Endothelial cell of umbilical vein (primary cell): ENCODE results near the gene CMSS1. TPM values are rescaled to one million over a fixed set of nuclear protein-coding genes. Genes with fewer than 3 reads are reported as not detected.

Experiments used
- BruUV-seq: library from RNA; stranded (reverse); fragments of 400-500 nt; replicated peaks from 2 replicates; lab custom pipeline; 2021; lab: Mats Ljungman, UMichigan
- CTCF ChIA-PET: fragments of 300-600, 350-600 bp; sonication (Branson Sonifier 250); formaldehyde crosslinking; loops from one replicate; lab custom pipeline; 2021; ENCODE audit warnings: antibody characterized with exemption, inconsistent platforms; lab: Charles Lee
- POLR2A ChIA-PET: fragments of 300-600, 350-600 bp; sonication (Branson Sonifier 250); formaldehyde crosslinking; loops from one replicate; lab custom pipeline; 2021; ENCODE audit warnings: antibody characterized with exemption, inconsistent platforms; lab: Charles Lee
- DNase-seq: peaks from one replicate; pipeline ENCODE4 v3.0.0-alpha.2; 2011; ENCODE audit warnings: low read depth, low spot score
- FAIRE-seq: peaks from 2 replicates; lab custom pipeline; 2011; peaks lifted over from hg19 to GRCh38; lab: Jason Lieb, UNC
- H2AFZ ChIP-seq: 2 replicates; pipeline ENCODE4 v1.6.0; 2012; ENCODE audit warnings: low read depth, low read length, control low read depth, inconsistent platforms
- H3K27ac ChIP-seq: 2 replicates; pipeline ENCODE4 v1.5.1; 2011; ENCODE audit warnings: low read depth, mild to moderate bottlenecking, control low read depth, low read length, moderate library complexity; ENCODE audit not compliant: insufficient read depth
- H3K27me3 ChIP-seq, 2 experiments: 2 replicates each; pipeline versions ENCODE4 v1.6.0 to v1.6.1; 2011; ENCODE audit warnings: low read length in 2 of 2, mixed read lengths in 1 of 2; ENCODE audit not compliant: control insufficient read depth in 2 of 2, insufficient read depth in 2 of 2
- H3K36me3 ChIP-seq, 2 experiments: 2 replicates in 1 of 2; 3 replicates in 1 of 2; pipeline ENCODE4 v1.5.1; 2011; ENCODE audit warnings: low read length in 2 of 2, mild to moderate bottlenecking in 1 of 2, moderate library complexity in 1 of 2; ENCODE audit not compliant: control insufficient read depth in 2 of 2, insufficient read depth in 2 of 2; ENCODE audit errors: extremely low read depth in 1 of 2
- H3K4me1 ChIP-seq: 3 replicates; pipeline ENCODE4 v1.5.1; 2011; ENCODE audit warnings: mild to moderate bottlenecking, low read length; ENCODE audit not compliant: control insufficient read depth, insufficient read depth; ENCODE audit errors: extremely low read depth
- H3K4me2 ChIP-seq: 2 replicates; pipeline ENCODE4 v1.6.1; 2011; ENCODE audit warnings: low read length, control low read depth, mixed read lengths; ENCODE audit not compliant: insufficient read depth
- H3K4me3 ChIP-seq, 3 experiments: fragments of 200-600 bp in 1 of 3; sonication (generic), shearing (Covaris generic) in 1 of 3; replicated peaks in 1 of 3; 2 replicates each; pipeline ENCODE4 v1.5.1; 2011 to 2016; ENCODE audit warnings: control low read depth in 3 of 3, low read length in 3 of 3, mild to moderate bottlenecking in 2 of 3, inconsistent platforms in 1 of 3, low read depth in 1 of 3, moderate library complexity in 1 of 3; ENCODE audit not compliant: insufficient read depth in 1 of 3
- H3K79me2 ChIP-seq: 2 replicates; pipeline ENCODE4 v1.6.0; 2012; ENCODE audit warnings: low read length, inconsistent platforms; ENCODE audit not compliant: control insufficient read depth, insufficient read depth
- H3K9ac ChIP-seq: replicated peaks from 2 replicates; pipeline ENCODE3; 2011; ENCODE audit warnings: low read length, control low read depth; ENCODE audit not compliant: insufficient read depth; ENCODE audit errors: extremely low read depth
- H3K9me1 ChIP-seq: replicated peaks from 3 replicates; pipeline ENCODE4 v1.6.0; 2011; ENCODE audit warnings: mild to moderate bottlenecking, low read length; ENCODE audit not compliant: control insufficient read depth, insufficient read depth; ENCODE audit errors: extremely low read depth
- H3K9me3 ChIP-seq: replicated peaks from 2 replicates; pipeline ENCODE4 v1.5.1; 2012; ENCODE audit warnings: low read length, inconsistent platforms; ENCODE audit not compliant: control insufficient read depth, insufficient read depth
- H4K20me1 ChIP-seq: replicated peaks from 2 replicates; pipeline ENCODE3; 2011; ENCODE audit warnings: mild to moderate bottlenecking, low read length; ENCODE audit not compliant: control insufficient read depth, insufficient read depth; ENCODE audit errors: extremely low read depth
- CTCF ChIP-seq, 2 donors: IDR thresholded peaks; 1 replicate in 1 of 2; 2 replicates in 1 of 2; pipeline ENCODE4 v1.5.1; 2011; ENCODE audit warnings: low read length in 2 of 2, mild to moderate bottlenecking in 2 of 2, moderate library complexity in 2 of 2, control low read depth in 1 of 2, inconsistent platforms in 1 of 2, low read depth in 1 of 2; ENCODE audit not compliant: insufficient read depth in 1 of 2; ENCODE audit errors: extremely low read depth in 1 of 2
- EZH2 ChIP-seq: IDR thresholded peaks from 2 replicates; pipeline ENCODE4 v1.6.1; 2012; ENCODE audit warnings: borderline replicate concordance, low read depth, mild to moderate bottlenecking, moderate library complexity, low read length, inconsistent platforms; ENCODE audit not compliant: severe bottlenecking
- FOS ChIP-seq: IDR thresholded peaks from 2 replicates; pipeline ENCODE4 v1.6.1; 2011; ENCODE audit warnings: mild to moderate bottlenecking, low read length, moderate library complexity, borderline replicate concordance; ENCODE audit not compliant: insufficient read depth
- GATA2 ChIP-seq: IDR thresholded peaks from 2 replicates; pipeline ENCODE4 v1.7.0; 2011; ENCODE audit warnings: low read depth, mild to moderate bottlenecking, moderate library complexity, mixed read lengths, low read length; ENCODE audit not compliant: insufficient read length, insufficient read depth
- JUN ChIP-seq: IDR thresholded peaks from 2 replicates; pipeline ENCODE4 v1.6.1; 2011; ENCODE audit warnings: borderline replicate concordance, low read depth; ENCODE audit not compliant: insufficient read length, insufficient read depth
- MAX ChIP-seq: IDR thresholded peaks from 2 replicates; pipeline ENCODE4 v1.6.1; 2011; ENCODE audit not compliant: insufficient read depth, insufficient read length
- MYC ChIP-seq: IDR thresholded peaks from one replicate; pipeline ENCODE4 v1.6.1; 2011; ENCODE audit warnings: mild to moderate bottlenecking, low read depth, low read length
- POLR2A ChIP-seq: IDR thresholded peaks from 2 replicates; pipeline ENCODE4 v1.6.1; 2012; ENCODE audit warnings: low read depth, mild to moderate bottlenecking, control low read depth, low read length
- POLR2AphosphoS5 ChIP-seq: IDR thresholded peaks from 2 replicates; pipeline ENCODE4 v1.6.1; 2012; ENCODE audit warnings: low read depth, mild to moderate bottlenecking, control low read depth, low read length, moderate library complexity; ENCODE audit not compliant: insufficient read depth
- dilution Hi-C: fragments of 300-500 bp; cut with MboI; formaldehyde crosslinking; loops from one replicate; pipeline ENCODE4 v1.15.0; 2019; ENCODE audit warnings: low sequenced_read_pairs; ENCODE audit not compliant: extremely low pct_ligation_motif_present
- intact Hi-C: fragments of 100-400 bp; cut with micrococcal nuclease; formaldehyde crosslinking; loops from one replicate; pipeline ENCODE4 v1.10.0; 2022
- polyA plus RNA-seq, 4 experiments: library from polyadenylated mRNA; depleted of rRNA in 3 of 4; stranded (reverse) in 3 of 4; unstranded in 1 of 4; fragments of >200 nt; gene quantifications; 2 replicates each; pipeline versions ENCODE4 v1.2.1 to v1.2.3, GENCODE V29; 2011 to 2012; ENCODE audit warnings: missing spikeins in 1 of 4
- total RNA-seq: library from RNA; stranded (reverse); gene quantifications from 2 replicates; pipeline ENCODE4 v1.2.3, GENCODE V29; 2021

The CMSS1 gene
- total and polyA plus RNA-seq, 2 donors (not counting 3 experiments of a cell fraction or from before 2014, with no cell fraction given) = 9.7 to 60.6 TPM

GRCh38 chr3:100155128-100155527, 337.5 kb downstream of the CMSS1 start:
- peaks cover 26% of the 10 kb centered on the region for H3K4me1 ChIP-seq
- CTCF ChIA-PET = interaction anchor here (0.5 to 1.1 kb wide), 2 partner anchors 57 to 311 kb away, joined by 3 to 5 read pairs; no protein-coding TSS in a partner anchor
- H3K9me3 ChIP-seq = peaks cover 5% of the 10 kb centered on the region
- H3K79me2 ChIP-seq = no peaks in the 10 kb centered on the region
- H2AFZ ChIP-seq = no peak overlapping the region
- H3K4me3 ChIP-seq = no peak overlapping the region
- dilution Hi-C loops (no loop called here), intact Hi-C loops (loop anchor here (5.0 kb wide), 3 partner anchors 63 to 283 kb away; no protein-coding TSS in a partner anchor)
- no peaks in the 10 kb centered on the region for H3K27me3 ChIP-seq
- BruUV-seq = no TSS peak
- H3K4me2 ChIP-seq = no peak overlapping the region
- H4K20me1 ChIP-seq = no peaks in the 10 kb centered on the region
- no peak overlapping the region for H3K27ac ChIP-seq
- POLR2A ChIA-PET = no interaction called here
- no peak for TF ChIP-seq MYC
- TF ChIP-seq POLR2AphosphoS5 = no peak
- no peak for TF ChIP-seq MAX
- TF ChIP-seq POLR2A = no peak
- TF ChIP-seq FOS = no peak
- TF ChIP-seq JUN = no peak
- TF ChIP-seq CTCF (IDR thresholded peaks at IDR 0.05; ENCODE audit: extremely low read depth in 1 of 2, insufficient read depth in 1 of 2, low read depth in 1 of 2, low read length in 2 of 2) = no peak
- no peak for TF ChIP-seq GATA2
- no peak for TF ChIP-seq EZH2
- no peak overlapping the region for H3K9ac ChIP-seq
- H3K36me3 ChIP-seq = no peaks in the 10 kb centered on the region
- no peaks in the 10 kb centered on the region for H3K9me1 ChIP-seq
- DNase-seq (no peak), FAIRE-seq (no peak)
